Stomach (tissue), 4 donors: ENCODE data around the gene AGAP3.

Experiments used
- POLR2A ChIP-seq, 4 donors: fragments of 450-650 bp; IDR thresholded peaks; one replicate each; pipeline ENCODE4 v1.6.1; 2016; ENCODE audit warnings: antibody characterized with exemption in 4 of 4, control low read depth in 2 of 4, mild to moderate bottlenecking in 1 of 4, moderate library complexity in 1 of 4
- POLR2AphosphoS5 ChIP-seq, 3 donors: sonication (generic); formaldehyde crosslinking; IDR thresholded peaks; one replicate each; pipeline ENCODE4 v1.6.1; 2016; ENCODE audit warnings: antibody characterized with exemption in 3 of 3
- TF ChIP-seq, protein P1 (sequence below), 7 experiments: fragments of 450-650 bp in 4 of 7; fragments of 200-600 bp in 3 of 7; sonication (generic) in 3 of 7; IDR thresholded peaks; one replicate each; pipeline ENCODE4 v1.5.1; 2016 to 2019; ENCODE audit warnings: antibody characterized with exemption in 7 of 7, control low read depth in 2 of 7, mild to moderate bottlenecking in 1 of 7

DNA sequence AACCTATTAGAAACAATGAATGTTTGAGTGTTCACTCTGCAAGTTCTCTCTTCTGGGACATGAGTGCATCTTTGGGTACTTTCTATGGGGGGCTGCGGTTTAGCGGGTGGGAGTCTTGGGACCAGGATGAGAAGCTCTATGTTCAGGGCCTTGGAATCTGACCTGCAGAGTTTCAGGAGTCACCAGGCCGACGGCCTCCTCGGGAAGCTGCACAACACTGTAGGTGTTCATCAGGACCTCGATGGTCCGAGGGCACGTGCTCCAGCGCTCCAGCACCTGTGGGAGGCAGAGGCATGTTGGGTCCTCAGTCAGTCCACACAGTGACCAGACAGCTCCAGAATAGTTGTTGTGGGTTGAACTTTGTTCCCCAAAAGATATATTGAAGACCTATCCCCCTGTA lies 90.1 kb downstream of the AGAP3 start:
- TF ChIP-seq, protein P1, sequence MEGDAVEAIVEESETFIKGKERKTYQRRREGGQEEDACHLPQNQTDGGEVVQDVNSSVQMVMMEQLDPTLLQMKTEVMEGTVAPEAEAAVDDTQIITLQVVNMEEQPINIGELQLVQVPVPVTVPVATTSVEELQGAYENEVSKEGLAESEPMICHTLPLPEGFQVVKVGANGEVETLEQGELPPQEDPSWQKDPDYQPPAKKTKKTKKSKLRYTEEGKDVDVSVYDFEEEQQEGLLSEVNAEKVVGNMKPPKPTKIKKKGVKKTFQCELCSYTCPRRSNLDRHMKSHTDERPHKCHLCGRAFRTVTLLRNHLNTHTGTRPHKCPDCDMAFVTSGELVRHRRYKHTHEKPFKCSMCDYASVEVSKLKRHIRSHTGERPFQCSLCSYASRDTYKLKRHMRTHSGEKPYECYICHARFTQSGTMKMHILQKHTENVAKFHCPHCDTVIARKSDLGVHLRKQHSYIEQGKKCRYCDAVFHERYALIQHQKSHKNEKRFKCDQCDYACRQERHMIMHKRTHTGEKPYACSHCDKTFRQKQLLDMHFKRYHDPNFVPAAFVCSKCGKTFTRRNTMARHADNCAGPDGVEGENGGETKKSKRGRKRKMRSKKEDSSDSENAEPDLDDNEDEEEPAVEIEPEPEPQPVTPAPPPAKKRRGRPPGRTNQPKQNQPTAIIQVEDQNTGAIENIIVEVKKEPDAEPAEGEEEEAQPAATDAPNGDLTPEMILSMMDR (IDR thresholded peaks at IDR 0.05), result no peak
- no peak for TF ChIP-seq POLR2AphosphoS5 (IDR thresholded peaks at IDR 0.05)
- no peak for TF ChIP-seq POLR2A (IDR thresholded peaks at IDR 0.05)
